ENCODE results near the gene AAMDC.

DNA sequence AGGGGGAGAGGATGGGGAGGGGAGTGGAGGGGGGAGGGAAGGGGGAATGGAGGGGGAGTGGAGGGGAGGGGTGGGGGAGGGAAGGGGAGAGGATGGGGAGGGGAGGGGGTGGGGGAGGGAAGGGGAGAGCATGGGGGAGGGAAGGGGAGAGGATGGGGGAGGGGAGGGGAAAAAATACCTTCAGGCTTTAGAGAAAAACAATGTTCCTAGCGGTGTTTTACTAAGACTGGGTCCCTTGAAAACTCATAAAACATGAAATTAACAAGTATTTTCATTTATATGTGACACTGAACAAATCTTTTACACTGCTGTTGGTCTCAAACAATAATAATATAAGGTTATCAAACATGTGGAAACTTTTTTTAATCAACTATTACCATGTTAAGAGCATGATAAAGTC, 42.8 kb upstream of the AAMDC start:
- TF ChIP-seq, protein P1, sequence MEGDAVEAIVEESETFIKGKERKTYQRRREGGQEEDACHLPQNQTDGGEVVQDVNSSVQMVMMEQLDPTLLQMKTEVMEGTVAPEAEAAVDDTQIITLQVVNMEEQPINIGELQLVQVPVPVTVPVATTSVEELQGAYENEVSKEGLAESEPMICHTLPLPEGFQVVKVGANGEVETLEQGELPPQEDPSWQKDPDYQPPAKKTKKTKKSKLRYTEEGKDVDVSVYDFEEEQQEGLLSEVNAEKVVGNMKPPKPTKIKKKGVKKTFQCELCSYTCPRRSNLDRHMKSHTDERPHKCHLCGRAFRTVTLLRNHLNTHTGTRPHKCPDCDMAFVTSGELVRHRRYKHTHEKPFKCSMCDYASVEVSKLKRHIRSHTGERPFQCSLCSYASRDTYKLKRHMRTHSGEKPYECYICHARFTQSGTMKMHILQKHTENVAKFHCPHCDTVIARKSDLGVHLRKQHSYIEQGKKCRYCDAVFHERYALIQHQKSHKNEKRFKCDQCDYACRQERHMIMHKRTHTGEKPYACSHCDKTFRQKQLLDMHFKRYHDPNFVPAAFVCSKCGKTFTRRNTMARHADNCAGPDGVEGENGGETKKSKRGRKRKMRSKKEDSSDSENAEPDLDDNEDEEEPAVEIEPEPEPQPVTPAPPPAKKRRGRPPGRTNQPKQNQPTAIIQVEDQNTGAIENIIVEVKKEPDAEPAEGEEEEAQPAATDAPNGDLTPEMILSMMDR (IDR thresholded peaks at IDR 0.05; ENCODE audit: low read depth, low read length, poor library complexity, severe bottlenecking): no peak
- TF ChIP-seq EZH2phosphoT487 (IDR thresholded peaks at IDR 0.05; ENCODE audit: borderline replicate concordance, low read length): no peak

Measured in DOHH2 (cell line).